ENCODE measurements around the gene FXYD6. TPM values are rescaled to one million over a fixed set of nuclear protein-coding genes. Genes with fewer than 3 reads are reported as not detected.

The FXYD6 gene
- total RNA-seq, 1 experiment from 2014 or later, result not detected

- H3K9ac ChIP-seq (ENCODE audit: low read length), result no peak overlapping the region
- no peak overlapping the region for H3K4me3 ChIP-seq (ENCODE audit: low read length)
- ATAC-seq (no peak), DNase-seq (no peak)
- H2AFZ ChIP-seq (ENCODE audit: low read length), result no peak overlapping the region
- no peak overlapping the region for H3K27ac ChIP-seq (ENCODE audit: low read length)
- no peaks in the 10 kb centered on the region for H3F3A ChIP-seq (ENCODE audit: low read length, unreplicated experiment)
- BruUV-seq (replicated peaks), result no TSS peak
- ChIA-PET CTCF (no interaction called here), POLR2A (ENCODE audit: unreplicated experiment) (no interaction called here)
- no peak overlapping the region for H3K4me2 ChIP-seq (ENCODE audit: low read length)
- H3K27me3 ChIP-seq (ENCODE audit: low read length), result peaks cover 77% of the 10 kb centered on the region
- no peaks in the 10 kb centered on the region for H3K79me2 ChIP-seq (ENCODE audit: low read length)
- no peaks in the 10 kb centered on the region for H3K4me1 ChIP-seq (ENCODE audit: insufficient read depth, low read length)
- no peaks in the 10 kb centered on the region for H4K20me1 ChIP-seq (ENCODE audit: low read length)
- H3K9me3 ChIP-seq (ENCODE audit: low read length), result no peaks in the 10 kb centered on the region
- TF ChIP-seq CTCF (conservative IDR thresholded peaks at IDR 0.05; ENCODE audit: low read depth, low read length) (no peak), EZH2 (IDR thresholded peaks at IDR 0.05; ENCODE audit: low read length, unreplicated experiment) (no peak), EZH2phosphoT487 (IDR thresholded peaks at IDR 0.05; ENCODE audit: borderline replicate concordance, low read length) (no peak)
- intact Hi-C loops (cut with micrococcal nuclease), result no loop called here
- H3K9me2 ChIP-seq (replicated peaks; ENCODE audit: low read length), result no peaks in the 10 kb centered on the region
- no peaks in the 10 kb centered on the region for H3K36me3 ChIP-seq (ENCODE audit: low read depth, low read length)
These were observed 71.4 kb downstream of the FXYD6 start for GRCh38 chr11:117805045-117805444.

- POLR2A ChIA-PET (ENCODE audit: unreplicated experiment), result no interaction called here
- no peak overlapping the region for H3K27ac ChIP-seq (ENCODE audit: low read length)
- H3F3A ChIP-seq (ENCODE audit: low read length, unreplicated experiment), result no peaks in the 10 kb centered on the region
- H3K4me2 ChIP-seq (ENCODE audit: low read length), result no peak overlapping the region
- no peak overlapping the region for H3K4me3 ChIP-seq (ENCODE audit: low read length)
- H3K36me3 ChIP-seq (ENCODE audit: low read depth, low read length), result no peaks in the 10 kb centered on the region
- no peaks in the 10 kb centered on the region for H3K9me3 ChIP-seq (ENCODE audit: low read length)
- ATAC-seq (no peak), DNase-seq (no peak)
- H4K20me1 ChIP-seq (ENCODE audit: low read length), result no peaks in the 10 kb centered on the region
- H3K9ac ChIP-seq (ENCODE audit: low read length), result no peak overlapping the region
- TF ChIP-seq EZH2phosphoT487 (IDR thresholded peaks at IDR 0.05; ENCODE audit: borderline replicate concordance, low read length) (no peak), EZH2 (IDR thresholded peaks at IDR 0.05; ENCODE audit: low read length, unreplicated experiment) (no peak), CTCF (conservative IDR thresholded peaks at IDR 0.05; ENCODE audit: low read depth, low read length) (no peak)
- no peaks in the 10 kb centered on the region for H3K9me2 ChIP-seq (replicated peaks; ENCODE audit: low read length)
- peaks cover 78% of the 10 kb centered on the region for H3K27me3 ChIP-seq (ENCODE audit: low read length)
- intact Hi-C loops (cut with micrococcal nuclease), result no loop called here
- BruUV-seq (replicated peaks), result no TSS peak
- no peak overlapping the region for H2AFZ ChIP-seq (ENCODE audit: low read length)
- H3K4me1 ChIP-seq (ENCODE audit: insufficient read depth, low read length), result no peaks in the 10 kb centered on the region
- no peaks in the 10 kb centered on the region for H3K79me2 ChIP-seq (ENCODE audit: low read length)
- CTCF ChIA-PET, result no interaction called here
These were observed 72.6 kb downstream of the FXYD6 start for GRCh38 chr11:117803896-117804295.

- ATAC-seq, result no peak
- no peaks in the 10 kb centered on the region for H3K4me1 ChIP-seq (ENCODE audit: insufficient read depth, low read length)
- no TSS peak for BruUV-seq (replicated peaks)
These were observed 76.8 kb downstream of the FXYD6 start for GRCh38 chr11:117799634-117800033.

More at GRCh38 chr11:117799634-117800033, 76.8 kb downstream of the FXYD6 start:
- no peaks in the 10 kb centered on the region for H3K9me3 ChIP-seq (ENCODE audit: low read length)
- no peaks in the 10 kb centered on the region for H4K20me1 ChIP-seq (ENCODE audit: low read length)
- no peak overlapping the region for H3K4me3 ChIP-seq (ENCODE audit: low read length)
- no peaks in the 10 kb centered on the region for H3K36me3 ChIP-seq (ENCODE audit: low read depth, low read length)
- H3K79me2 ChIP-seq (ENCODE audit: low read length), result no peaks in the 10 kb centered on the region
- H3K27ac ChIP-seq (ENCODE audit: low read length), result no peak overlapping the region
- no peak for DNase-seq
- H3K9me2 ChIP-seq (replicated peaks; ENCODE audit: low read length), result no peaks in the 10 kb centered on the region
- H2AFZ ChIP-seq (ENCODE audit: low read length), result no peak overlapping the region
- POLR2A ChIA-PET (ENCODE audit: unreplicated experiment), result no interaction called here
- no peak overlapping the region for H3K4me2 ChIP-seq (ENCODE audit: low read length)
- H3K9ac ChIP-seq (ENCODE audit: low read length), result no peak overlapping the region
- CTCF ChIA-PET, result no interaction called here
- intact Hi-C loops (cut with micrococcal nuclease), result no loop called here
- no peak for TF ChIP-seq EZH2 (IDR thresholded peaks at IDR 0.05; ENCODE audit: low read length, unreplicated experiment)
- no peak for TF ChIP-seq CTCF (conservative IDR thresholded peaks at IDR 0.05; ENCODE audit: low read depth, low read length)
- TF ChIP-seq EZH2phosphoT487 (IDR thresholded peaks at IDR 0.05; ENCODE audit: borderline replicate concordance, low read length), result no peak
- peaks cover 86% of the 10 kb centered on the region for H3K27me3 ChIP-seq (ENCODE audit: low read length)
- no peaks in the 10 kb centered on the region for H3F3A ChIP-seq (ENCODE audit: low read length, unreplicated experiment)
